GM19240 (cell line): ENCODE results near the gene CFAP65.

Experiments
- DNase-seq: peaks from one replicate; pipeline ENCODE4 v3.0.0; 2011; ENCODE audit warnings: low spot score; ENCODE audit not compliant: insufficient read length

The CFAP65 gene

GRCh38 chr2:219030177-219030940 lies 11.0 kb downstream of the CFAP65 start:
- no peak for DNase-seq

GRCh38 chr2:219029829-219030165 lies 11.5 kb downstream of the CFAP65 start:
- peak; percentile 67 for DNase-seq

GRCh38 chr2:219028996-219029828 lies 12.1 kb downstream of the CFAP65 start:
- no peak for DNase-seq

GRCh38 chr2:219028141-219028540 lies 13.2 kb downstream of the CFAP65 start:
- no peak for DNase-seq

GRCh38 chr2:219027511-219028055 lies 13.7 kb downstream of the CFAP65 start:
- no peak for DNase-seq

GRCh38 chr2:219026946-219027345 lies 14.4 kb downstream of the CFAP65 start:
- no peak for DNase-seq

DNA sequence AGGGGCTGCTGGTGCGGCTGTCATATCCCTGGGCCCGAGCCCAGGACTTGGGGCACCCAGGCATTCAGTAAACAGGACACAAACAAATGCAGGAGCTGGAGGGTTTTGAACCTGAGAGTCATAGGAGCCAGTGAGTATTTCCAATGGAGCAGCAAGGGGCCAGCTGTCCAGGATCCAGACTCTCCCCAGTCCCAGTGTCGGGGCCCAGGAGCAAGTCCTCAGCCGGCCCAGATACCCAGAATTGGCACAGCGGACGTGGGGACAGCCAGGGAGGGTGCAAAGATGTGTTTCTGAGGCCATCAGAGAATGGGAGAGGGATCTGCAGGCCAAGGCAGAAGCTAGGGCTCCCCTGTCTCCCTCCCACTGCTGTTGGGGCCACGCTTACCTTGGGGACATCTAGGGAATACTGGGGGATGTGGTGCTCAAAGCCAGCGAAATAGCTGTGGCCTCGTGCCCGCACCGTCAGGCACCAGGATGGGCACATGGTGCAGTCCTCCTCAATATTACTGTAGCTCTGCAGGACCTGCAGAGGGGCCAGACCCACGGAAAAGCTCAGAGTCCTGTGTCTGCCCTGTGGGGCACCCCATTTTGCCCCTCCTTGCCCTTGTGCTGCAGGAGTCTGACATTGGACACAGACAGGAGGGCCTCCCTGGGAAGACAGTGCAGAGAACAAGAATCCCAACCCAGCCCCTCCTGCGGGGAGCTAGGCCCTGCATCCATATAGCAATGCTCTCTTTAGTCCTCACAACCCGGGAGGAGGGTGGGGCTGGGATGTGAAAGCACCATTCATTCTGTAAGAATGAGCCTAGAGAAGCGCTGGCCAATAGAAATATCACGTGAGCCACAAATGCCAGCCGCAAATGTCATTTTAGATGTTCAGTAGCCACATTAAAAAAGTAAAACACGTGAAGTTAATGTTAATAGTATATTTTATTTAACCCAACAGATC lies 15.4 kb downstream of the CFAP65 start:
- DNase-seq = no peak

DNA sequence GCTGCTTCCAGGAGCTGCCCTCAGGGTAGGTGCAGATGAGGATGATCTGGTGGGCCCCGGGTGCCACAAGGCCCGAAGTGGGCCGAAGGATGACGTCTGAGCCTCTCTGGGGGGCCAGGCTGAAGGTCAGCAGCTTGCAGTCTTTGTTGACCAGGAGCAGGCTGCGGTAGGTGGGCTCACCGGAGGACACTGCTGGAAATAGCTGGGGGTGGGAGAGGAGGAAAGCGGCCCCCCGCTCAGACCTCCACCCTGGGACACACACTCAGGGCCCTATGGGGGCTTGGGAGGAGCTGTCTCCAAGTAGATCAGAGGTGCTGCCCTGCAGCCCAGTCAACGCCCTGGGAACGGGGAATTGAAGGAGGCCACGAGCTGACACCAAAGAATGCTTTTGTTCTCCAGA lies 17.3 kb downstream of the CFAP65 start:
- no peak for DNase-seq

DNA sequence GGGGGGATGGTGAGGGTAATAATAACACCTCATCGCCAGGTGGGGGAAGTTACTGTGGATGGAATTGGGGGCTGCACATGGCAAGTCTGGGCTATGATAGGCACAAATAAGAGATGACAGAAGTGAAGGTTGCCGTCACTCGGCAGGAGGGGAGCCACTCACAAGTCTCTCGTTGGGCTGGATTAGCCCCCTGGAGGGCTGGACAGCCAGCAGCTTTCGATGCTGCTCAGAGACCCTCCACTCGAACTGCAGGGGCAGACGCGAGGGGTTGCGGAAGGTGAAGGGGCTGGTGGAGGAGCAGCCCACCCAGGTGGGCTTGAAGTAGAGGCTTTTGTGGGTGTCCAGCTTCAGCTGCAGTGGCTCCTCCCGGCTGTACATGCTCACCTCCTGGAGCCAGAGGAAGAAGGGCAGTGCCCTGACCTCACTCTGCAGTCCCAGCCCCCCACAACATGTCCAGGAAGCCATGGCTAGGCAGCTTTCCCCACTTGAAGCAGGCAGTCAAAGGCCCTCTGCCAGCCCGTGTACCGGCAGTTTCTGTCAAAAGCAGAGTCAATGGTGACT lies 18.2 kb downstream of the CFAP65 start:
- no peak for DNase-seq

DNA sequence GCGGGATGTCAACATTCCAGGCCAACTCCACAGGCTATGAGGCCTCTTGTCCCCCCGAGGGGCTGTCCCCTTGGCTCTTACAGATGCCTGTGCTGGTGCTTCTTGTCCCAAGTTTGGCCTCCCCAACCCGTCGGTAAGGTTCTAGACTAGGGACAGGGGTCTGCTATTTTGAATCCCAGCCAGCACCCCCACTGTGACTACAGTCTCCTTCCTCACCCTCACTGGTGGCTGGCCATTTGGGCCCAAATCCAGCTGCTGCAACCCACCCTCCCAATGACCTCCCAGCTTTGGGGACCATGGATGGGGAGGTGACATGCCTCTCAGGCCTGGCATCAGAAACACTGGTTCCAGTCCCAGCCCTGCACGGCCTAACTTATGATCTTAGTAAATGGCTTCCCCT lies 18.7 kb downstream of the CFAP65 start:
- DNase-seq = no peak

GRCh38 chr2:219022041-219022440 lies 19.3 kb downstream of the CFAP65 start:
- DNase-seq = no peak

GRCh38 chr2:219021591-219021990 lies 19.7 kb downstream of the CFAP65 start:
- DNase-seq = no peak

DNA sequence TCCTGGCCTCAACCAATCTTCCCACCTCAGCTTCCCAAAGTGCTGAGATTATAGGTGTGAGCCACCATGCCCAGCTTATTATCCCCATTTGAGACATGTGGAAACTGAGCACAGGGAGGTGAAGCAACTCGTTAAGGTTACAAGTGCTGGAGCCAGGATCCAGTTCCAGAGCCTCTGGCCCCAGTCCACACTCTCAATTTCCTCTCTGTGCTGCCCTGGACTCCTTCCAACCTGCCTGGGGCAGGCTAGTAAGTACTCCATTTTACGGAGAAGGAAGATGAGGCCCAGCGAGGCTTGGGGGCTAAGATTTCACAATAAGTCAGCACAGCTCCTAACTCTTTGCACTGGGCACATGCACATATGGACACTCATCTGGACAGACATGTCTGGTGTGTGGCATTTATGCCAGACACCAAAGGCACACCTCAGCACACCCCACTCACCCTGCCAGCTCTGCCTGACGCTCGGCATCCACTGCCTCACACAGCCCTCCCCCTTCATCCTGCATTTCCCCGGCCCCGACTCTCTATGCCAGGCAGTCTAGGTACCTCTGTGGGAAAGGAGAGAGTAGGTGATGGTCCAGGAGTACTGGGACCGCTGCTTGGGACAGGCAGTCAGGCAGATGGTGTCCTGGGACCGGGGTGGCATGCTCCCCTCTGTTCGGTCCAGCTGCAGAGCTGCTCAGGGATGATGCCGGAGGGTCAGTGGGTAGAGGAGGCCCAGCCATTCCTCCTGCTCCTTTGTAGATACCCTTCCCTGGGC lies 20.5 kb downstream of the CFAP65 start:
- no peak for DNase-seq

DNA sequence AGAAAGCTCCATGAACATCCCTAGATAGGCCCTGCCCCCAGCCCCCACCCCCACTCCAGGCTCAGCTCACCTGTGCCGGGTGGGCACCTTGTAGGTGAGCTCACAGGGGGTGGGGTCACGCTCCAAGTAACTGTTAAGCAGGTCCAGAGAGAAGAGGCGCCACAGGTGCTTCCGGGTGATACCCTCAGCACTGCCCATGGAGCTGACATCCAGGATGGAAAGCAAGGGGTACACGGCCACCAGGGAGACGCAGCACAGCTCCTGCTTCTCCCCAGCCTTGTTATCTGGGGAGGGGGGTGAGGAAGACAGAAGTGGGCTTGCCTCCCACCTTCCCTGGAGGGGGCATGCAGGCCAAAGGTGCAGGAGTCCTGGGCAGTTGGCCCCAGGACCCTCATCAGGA lies 21.9 kb downstream of the CFAP65 start:
- no peak for DNase-seq

DNA sequence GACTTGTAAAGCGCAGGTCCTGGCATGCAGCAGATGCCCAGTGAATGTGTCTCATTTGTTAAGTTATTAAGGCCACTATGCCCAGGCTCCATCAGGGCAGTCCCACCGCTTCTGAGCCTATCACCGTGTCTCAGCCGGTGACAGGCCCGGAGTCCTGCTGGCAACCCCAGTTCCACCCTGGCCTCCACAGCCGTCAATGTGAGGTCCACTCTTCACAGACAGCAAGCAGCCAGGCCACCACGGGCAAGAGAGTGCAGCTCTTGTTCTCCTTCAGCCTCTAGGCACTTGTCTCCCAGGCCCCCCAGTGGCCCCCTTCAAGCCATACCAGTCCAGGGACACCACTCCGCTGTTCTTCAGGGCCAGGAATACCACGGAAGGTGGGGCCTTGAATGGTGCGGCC lies 22.6 kb downstream of the CFAP65 start:
- DNase-seq = no peak

DNA sequence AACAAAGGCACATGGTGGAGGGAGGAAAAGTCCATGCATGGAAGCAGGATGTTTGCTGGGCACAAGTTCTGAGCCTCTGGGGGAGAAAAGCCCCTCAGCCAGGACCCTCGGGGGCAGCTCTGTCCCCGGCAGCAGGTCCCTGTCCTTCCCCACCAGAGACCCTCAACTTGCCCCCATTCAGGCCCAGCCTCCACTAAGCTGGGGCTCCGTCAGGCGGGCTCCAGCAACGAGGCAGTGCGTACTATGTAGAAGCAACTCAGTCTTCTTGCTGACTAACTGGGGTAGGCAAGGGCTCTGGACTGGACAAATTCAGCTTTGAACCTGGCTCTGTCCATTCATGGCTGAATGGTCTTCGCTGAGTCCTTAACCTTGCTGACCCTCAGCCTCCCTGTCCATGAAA lies 23.0 kb downstream of the CFAP65 start:
- DNase-seq = no peak

DNA sequence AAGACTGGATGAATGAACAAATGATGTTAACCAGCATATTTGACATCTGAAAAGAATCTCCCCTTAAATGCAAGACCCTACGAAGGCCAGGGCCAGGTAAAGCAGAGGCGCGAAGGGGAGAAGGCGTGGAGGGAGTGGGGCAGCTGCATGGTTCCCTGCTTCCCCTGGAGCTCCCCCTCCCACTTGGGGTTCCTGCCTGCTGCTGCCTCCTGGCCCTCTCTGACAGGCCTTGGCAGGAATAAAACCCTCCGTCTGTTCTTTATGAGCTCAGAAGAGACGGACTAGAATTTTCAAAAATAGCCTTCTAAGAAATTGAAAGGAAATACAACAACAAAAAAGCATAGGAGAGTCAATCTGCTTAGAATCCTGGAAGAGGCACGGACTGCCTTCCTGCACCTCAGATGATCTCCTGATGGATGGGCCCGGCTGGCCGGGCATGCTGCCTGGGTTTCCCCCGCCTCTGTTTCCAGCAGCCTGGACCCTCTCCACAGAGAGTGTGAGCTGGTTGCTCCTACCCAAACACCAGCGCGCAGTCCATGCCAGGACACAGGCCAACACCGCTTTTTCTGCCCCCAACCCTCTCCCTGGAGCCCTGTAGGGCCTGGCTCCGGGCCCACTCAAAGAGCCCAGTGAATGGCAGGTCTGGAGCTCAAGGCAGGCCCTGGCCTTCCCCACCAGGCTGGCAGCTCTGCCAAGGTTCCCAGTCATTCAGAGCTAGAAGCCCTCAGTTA lies 23.9 kb downstream of the CFAP65 start:
- no peak for DNase-seq

- DNase-seq = no peak
These were observed 24.6 kb downstream of the CFAP65 start for GRCh38 chr2:219016721-219017120.

- DNase-seq = no peak
These were observed 30.4 kb downstream of the CFAP65 start for GRCh38 chr2:219010873-219011272.
